Measurements from ENCODE around the gene C16orf86. TPM values are rescaled to one million over a fixed set of nuclear protein-coding genes. Genes with fewer than 3 reads are reported as not detected.

Gene C16orf86
- total and polyA plus RNA-seq, 2 of the 8 experiments (the other 6 are each of a cell fraction or from before 2014, with no cell fraction given) = 1.4 to 2.3 TPM

- TF ChIP-seq CHD1 (IDR thresholded peaks at IDR 0.05; ENCODE audit: low read depth, low read length) = no peak
- TF ChIP-seq GABPA (IDR thresholded peaks at IDR 0.05; ENCODE audit: borderline replicate concordance, insufficient read depth, low read length) = peak; percentile 49; the same call in 1 of the 2 replicates
- no peak for TF ChIP-seq KDM1A (IDR thresholded peaks at IDR 0.05; ENCODE audit: borderline replicate concordance, low read length)
- TF ChIP-seq, protein P1, sequence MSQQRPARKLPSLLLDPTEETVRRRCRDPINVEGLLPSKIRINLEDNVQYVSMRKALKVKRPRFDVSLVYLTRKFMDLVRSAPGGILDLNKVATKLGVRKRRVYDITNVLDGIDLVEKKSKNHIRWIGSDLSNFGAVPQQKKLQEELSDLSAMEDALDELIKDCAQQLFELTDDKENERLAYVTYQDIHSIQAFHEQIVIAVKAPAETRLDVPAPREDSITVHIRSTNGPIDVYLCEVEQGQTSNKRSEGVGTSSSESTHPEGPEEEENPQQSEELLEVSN (IDR thresholded peaks at IDR 0.05) = no peak
Observed at GRCh38 chr16:67667817-67668494, 1.3 kb downstream of the C16orf86 start (continued).

All from H1 (cell line).